Ectodermal cell (in vitro differentiated cells): Measurements from ENCODE around the gene CKB.
"Not testable (repeated sequence)": the region's sequence is repeated elsewhere in the genome, so short reads cannot be mapped to it uniquely, and the experiment has no call there.

Experiments
- H3K27ac ChIP-seq: 2 replicates; pipeline ENCODE4 v1.7.0; 2013; ENCODE audit warnings: mild to moderate bottlenecking, low read depth, low read length; ENCODE audit not compliant: insufficient read depth, poor library complexity, severe bottlenecking
- H3K27me3 ChIP-seq: 2 replicates; pipeline ENCODE4 v1.7.0; 2013; ENCODE audit warnings: mild to moderate bottlenecking, low read length; ENCODE audit not compliant: insufficient read depth, control insufficient read depth, poor library complexity, severe bottlenecking
- H3K36me3 ChIP-seq: one replicate; pipeline ENCODE4 v1.7.0; 2013; ENCODE audit warnings: low read length; ENCODE audit not compliant: control insufficient read depth, insufficient read depth
- H3K4me1 ChIP-seq: one replicate; pipeline ENCODE4 v1.7.0; 2013; ENCODE audit warnings: low read length; ENCODE audit not compliant: control insufficient read depth, insufficient read depth
- H3K4me3 ChIP-seq: 2 replicates; pipeline ENCODE4 v1.7.0; 2013; ENCODE audit warnings: low read depth, low read length, control low read depth; ENCODE audit not compliant: insufficient read depth
- H3K9me3 ChIP-seq: 2 replicates; pipeline ENCODE4 v1.7.0; 2013; ENCODE audit warnings: mild to moderate bottlenecking, low read length, moderate library complexity; ENCODE audit not compliant: control insufficient read depth
- WGBS, 2 experiments: methylation state at CpG; one replicate each; pipeline ENCODE4 v1.1.7; 2013; ENCODE audit warnings: missing lambda C conversion rate in 2 of 2; 5-methylcytosine and 5-hydroxymethylcytosine counted together

Gene CKB

GRCh38 chr14:103530831-103531230 is 8.2 kb upstream of the CKB start:
- WGBS, 2 experiments: 91 to 94% methylated on average over 11 of the region's 11 CpGs
- H3K4me1 ChIP-seq: peaks cover 12% of the 10 kb centered on the region
- no peaks in the 10 kb centered on the region for H3K9me3 ChIP-seq
- H3K4me3 ChIP-seq: no peak overlapping the region
- no peaks in the 10 kb centered on the region for H3K27me3 ChIP-seq
- no peak overlapping the region for H3K27ac ChIP-seq
- H3K36me3 ChIP-seq: no peaks in the 10 kb centered on the region

- Histone ChIP-seq H3K4me1 (peaks cover 12% of the 10 kb centered on the region), H3K36me3 (no peaks in the 10 kb centered on the region), H3K4me3 (peak overlapping the region; percentile 78), H3K27ac (no peak overlapping the region), H3K27me3 (no peaks in the 10 kb centered on the region), H3K9me3 (no peaks in the 10 kb centered on the region)
- WGBS, 2 experiments: 70 to 72% methylated on average over 7 of the region's 7 CpGs
Observed at GRCh38 chr14:103530390-103530789, 7.8 kb upstream of the CKB start.

- no peaks in the 10 kb centered on the region for H3K9me3 ChIP-seq
- H3K36me3 ChIP-seq: no peaks in the 10 kb centered on the region
- H3K27ac ChIP-seq: no peak overlapping the region
- 55% methylated on average over 42 of the region's 42 CpGs for WGBS, 2 experiments
- peaks cover 13% of the 10 kb centered on the region for H3K4me1 ChIP-seq
- peaks cover 3% of the 10 kb centered on the region for H3K27me3 ChIP-seq
- H3K4me3 ChIP-seq: peak overlapping the region; percentile 78
Observed at GRCh38 chr14:103529383-103530365, 7.0 kb upstream of the CKB start.

- Histone ChIP-seq H3K27me3 (peaks cover 11% of the 10 kb centered on the region), H3K4me1 (peaks cover 17% of the 10 kb centered on the region), H3K4me3 (peak within 1 kb of the TSS; percentile 78), H3K9me3 (no peaks in the 10 kb centered on the region), H3K36me3 (no peaks in the 10 kb centered on the region), H3K27ac (peak within 1 kb of the TSS; percentile 0)
- WGBS, 2 experiments: 6% methylated on average over 69 of the region's 70 CpGs
Observed at GRCh38 chr14:103528587-103529382, 6.2 kb upstream of the CKB start, which contains the start of gene TRMT61A. TRMT61A (plus strand) TSS chr14:103529196; CDS start chr14:103529979, 783 bp downstream.

GRCh38 chr14:103528146-103528586 is 5.5 kb upstream of the CKB start:
- Histone ChIP-seq H3K4me1 (peaks cover 22% of the 10 kb centered on the region), H3K4me3 (peak overlapping the region; percentile 78), H3K27me3 (peaks cover 18% of the 10 kb centered on the region), H3K36me3 (no peaks in the 10 kb centered on the region), H3K9me3 (no peaks in the 10 kb centered on the region), H3K27ac (peak overlapping the region; percentile 0)
- 63 to 68% methylated on average over 10 of the region's 10 CpGs for WGBS, 2 experiments

- Histone ChIP-seq H3K27ac (no peak overlapping the region), H3K4me3 (peak overlapping the region; percentile 10), H3K4me1 (peaks cover 24% of the 10 kb centered on the region), H3K9me3 (no peaks in the 10 kb centered on the region), H3K27me3 (peaks cover 24% of the 10 kb centered on the region), H3K36me3 (no peaks in the 10 kb centered on the region)
- WGBS, 2 experiments: 92 to 93% methylated on average over 14 of the region's 14 CpGs
Observed at GRCh38 chr14:103527408-103528145, 4.9 kb upstream of the CKB start.

GRCh38 chr14:103526914-103527248 is 4.3 kb upstream of the CKB start:
- 91 to 100% methylated on average over 1 of the region's 1 CpG for WGBS, 2 experiments
- no peak overlapping the region for H3K27ac ChIP-seq

GRCh38 chr14:103526247-103526913 is 3.8 kb upstream of the CKB start:
- H3K4me3 ChIP-seq: no peak overlapping the region
- no peaks in the 10 kb centered on the region for H3K9me3 ChIP-seq
- 84 to 87% methylated on average over 8 of the region's 8 CpGs for WGBS, 2 experiments
- no peak overlapping the region for H3K27ac ChIP-seq
- peaks cover 24% of the 10 kb centered on the region for H3K4me1 ChIP-seq
- no peaks in the 10 kb centered on the region for H3K36me3 ChIP-seq
- peaks cover 34% of the 10 kb centered on the region for H3K27me3 ChIP-seq

More at GRCh38 chr14:103526914-103527248, 4.3 kb upstream of the CKB start:
- H3K9me3 ChIP-seq: no peaks in the 10 kb centered on the region
- H3K4me3 ChIP-seq: no peak overlapping the region
- no peaks in the 10 kb centered on the region for H3K36me3 ChIP-seq
- H3K4me1 ChIP-seq: peaks cover 24% of the 10 kb centered on the region
- H3K27me3 ChIP-seq: peaks cover 29% of the 10 kb centered on the region

- H3K4me1 ChIP-seq: peaks cover 26% of the 10 kb centered on the region
- WGBS, 2 experiments: 77 to 81% methylated on average over 17 of the region's 17 CpGs
Observed at GRCh38 chr14:103525430-103526246, 3.0 kb upstream of the CKB start.

More at GRCh38 chr14:103525430-103526246, 3.0 kb upstream of the CKB start:
- H3K9me3 ChIP-seq, H3K36me3 ChIP-seq, H3K4me3 ChIP-seq, H3K27ac ChIP-seq: not testable (repeated sequence)
- peaks cover 38% of the 10 kb centered on the region for H3K27me3 ChIP-seq
